ENCODE results near the gene RABGAP1L.
"Not testable (repeated sequence)": the region's sequence is repeated elsewhere in the genome, so short reads cannot be mapped to it uniquely, and the experiment has no call there.

The RABGAP1L gene

GRCh38 chr1:174623324-174624035, 464.2 kb downstream of the RABGAP1L start:
- Histone ChIP-seq H3K27ac (no peak overlapping the region), H3K9ac (ENCODE audit: insufficient read length) (no peak overlapping the region), H3K4me3 (no peak overlapping the region), H3K9me3 (ENCODE audit: low read depth, low read length) (no peaks in the 10 kb centered on the region), H3K36me3 (ENCODE audit: insufficient read depth, low read length) (no peaks in the 10 kb centered on the region)
- TF ChIP-seq EZH2 (IDR thresholded peaks at IDR 0.05) (no peak), POLR2AphosphoS5 (IDR thresholded peaks at IDR 0.05; ENCODE audit: borderline replicate concordance, low read depth, low read length) (no peak), FOXP2 (optimal IDR thresholded peaks at IDR 0.05; ENCODE audit: control extremely low read depth, extremely low read length, insufficient read depth) (no peak)
- DNase-seq (ENCODE audit: low read depth, low spot score): no peak

DNA sequence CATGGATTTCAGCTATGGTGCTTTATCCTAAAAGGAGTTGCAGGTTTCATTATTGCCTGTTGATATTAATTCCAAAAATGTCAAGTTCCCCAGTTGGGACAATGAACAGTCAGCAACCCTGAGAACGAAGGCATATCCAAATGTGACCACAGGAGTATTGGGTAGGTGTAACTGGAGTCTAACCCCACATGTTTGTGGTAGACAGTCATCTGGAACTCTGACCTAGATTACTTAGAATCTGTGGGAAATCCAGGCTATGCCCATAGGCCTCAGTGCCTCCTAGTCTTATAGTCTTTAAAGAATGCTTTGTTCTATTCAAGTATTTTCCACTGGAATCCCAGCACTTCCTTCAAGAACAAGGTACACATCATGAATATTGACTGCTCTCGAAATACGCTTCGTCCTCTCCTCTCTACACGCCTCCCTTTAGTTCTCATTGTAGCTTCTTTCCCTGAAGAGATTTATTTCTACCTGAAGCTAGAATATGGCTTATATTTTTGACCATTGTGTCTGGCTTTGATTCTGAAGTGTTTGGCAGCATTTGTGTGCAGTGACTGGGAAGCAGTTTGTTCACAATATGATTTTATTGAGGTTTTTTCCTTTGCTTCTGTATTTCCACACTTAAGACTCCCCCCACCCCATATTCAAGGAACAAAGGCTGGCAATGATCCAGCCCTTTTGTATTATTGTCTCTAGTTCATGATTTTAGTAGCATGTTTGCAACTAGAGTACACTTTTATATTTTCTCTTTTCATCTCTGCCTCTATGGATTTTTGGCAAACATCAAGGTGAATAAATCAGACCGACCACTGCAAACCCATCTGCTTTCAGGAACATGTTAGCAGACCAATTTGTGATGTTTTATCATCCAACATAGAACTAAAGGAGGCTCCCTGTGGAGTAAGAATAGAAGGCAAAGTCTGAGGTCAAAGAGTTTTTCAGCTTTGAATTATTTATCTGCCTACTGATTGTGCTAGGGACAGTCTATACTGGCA, 467.0 kb downstream of the RABGAP1L start:
- TF ChIP-seq FOXP2 (optimal IDR thresholded peaks at IDR 0.05; ENCODE audit: control extremely low read depth, extremely low read length, insufficient read depth) (no peak), EZH2 (IDR thresholded peaks at IDR 0.05) (no peak)
- Histone ChIP-seq H3K4me3 (no peak overlapping the region), H3K9ac (ENCODE audit: insufficient read length) (no peak overlapping the region), H3K9me3 (ENCODE audit: low read depth, low read length) (no peaks in the 10 kb centered on the region), H3K36me3 (ENCODE audit: insufficient read depth, low read length) (no peaks in the 10 kb centered on the region), H3K27ac (no peak overlapping the region)
- no peak for DNase-seq (ENCODE audit: low read depth, low spot score)

- Histone ChIP-seq H3K36me3 (ENCODE audit: insufficient read depth, low read length) (no peaks in the 10 kb centered on the region), H3K9me3 (ENCODE audit: low read depth, low read length) (no peaks in the 10 kb centered on the region), H3K4me3 (no peak overlapping the region), H3K9ac (ENCODE audit: insufficient read length) (no peak overlapping the region), H3K27ac (no peak overlapping the region)
- DNase-seq (ENCODE audit: low read depth, low spot score): no peak
- TF ChIP-seq FOXP2 (optimal IDR thresholded peaks at IDR 0.05; ENCODE audit: control extremely low read depth, extremely low read length, insufficient read depth) (no peak), POLR2AphosphoS5 (IDR thresholded peaks at IDR 0.05; ENCODE audit: borderline replicate concordance, low read depth, low read length) (no peak), EZH2 (IDR thresholded peaks at IDR 0.05) (no peak)
These were observed 478.2 kb downstream of the RABGAP1L start for GRCh38 chr1:174637487-174637886.

- Histone ChIP-seq H3K36me3 (ENCODE audit: insufficient read depth, low read length) (no peaks in the 10 kb centered on the region), H3K9me3 (ENCODE audit: low read depth, low read length) (no peaks in the 10 kb centered on the region), H3K27ac (no peak overlapping the region), H3K9ac (ENCODE audit: insufficient read length) (no peak overlapping the region), H3K4me3 (no peak overlapping the region)
- no peak for DNase-seq (ENCODE audit: low read depth, low spot score)
- no peak for TF ChIP-seq FOXP2 (optimal IDR thresholded peaks at IDR 0.05; ENCODE audit: control extremely low read depth, extremely low read length, insufficient read depth)
These were observed 480.1 kb downstream of the RABGAP1L start for GRCh38 chr1:174639461-174639860.

GRCh38 chr1:174640783-174641182, 481.5 kb downstream of the RABGAP1L start:
- no peak for TF ChIP-seq EZH2 (IDR thresholded peaks at IDR 0.05)
- TF ChIP-seq POLR2AphosphoS5 (IDR thresholded peaks at IDR 0.05; ENCODE audit: borderline replicate concordance, low read depth, low read length): no peak
- TF ChIP-seq FOXP2 (optimal IDR thresholded peaks at IDR 0.05; ENCODE audit: control extremely low read depth, extremely low read length, insufficient read depth): no peak
- DNase-seq (ENCODE audit: low read depth, low spot score): no peak
- H3K27ac ChIP-seq: no peak overlapping the region
- H3K4me3 ChIP-seq: no peak overlapping the region
- no peaks in the 10 kb centered on the region for H3K9me3 ChIP-seq (ENCODE audit: low read depth, low read length)
- H3K36me3 ChIP-seq (ENCODE audit: insufficient read depth, low read length): no peaks in the 10 kb centered on the region
- H3K9ac ChIP-seq (ENCODE audit: insufficient read length): no peak overlapping the region

DNA sequence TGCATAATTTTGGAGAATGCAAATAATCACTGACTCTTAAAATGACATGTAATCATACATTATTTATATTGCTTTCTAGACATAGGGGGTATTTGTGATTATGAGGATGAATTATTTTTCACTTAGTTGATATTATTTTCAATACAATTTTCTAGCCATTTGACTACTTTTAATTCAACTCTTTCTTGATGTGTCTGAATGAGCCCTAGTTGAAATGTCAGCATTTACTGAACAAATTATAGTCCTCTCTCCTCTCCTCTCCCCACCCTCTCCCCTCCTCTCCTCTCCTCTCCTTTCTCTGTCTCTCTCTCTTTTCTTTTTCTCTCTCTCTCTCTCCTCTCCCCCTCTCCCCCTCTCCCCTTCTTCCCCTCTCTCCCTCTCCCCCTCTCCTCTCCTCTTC, 483.1 kb downstream of the RABGAP1L start:
- no peak for DNase-seq (ENCODE audit: low read depth, low spot score)
- Histone ChIP-seq H3K9ac (ENCODE audit: insufficient read length) (no peak overlapping the region), H3K27ac (no peak overlapping the region), H3K4me3 (no peak overlapping the region), H3K9me3 (ENCODE audit: low read depth, low read length) (no peaks in the 10 kb centered on the region), H3K36me3 (ENCODE audit: insufficient read depth, low read length) (no peaks in the 10 kb centered on the region)
- TF ChIP-seq FOXP2 (optimal IDR thresholded peaks at IDR 0.05; ENCODE audit: control extremely low read depth, extremely low read length, insufficient read depth) (no peak), EZH2 (IDR thresholded peaks at IDR 0.05) (no peak), POLR2AphosphoS5 (IDR thresholded peaks at IDR 0.05; ENCODE audit: borderline replicate concordance, low read depth, low read length) (no peak)

- no peaks in the 10 kb centered on the region for H3K36me3 ChIP-seq (ENCODE audit: insufficient read depth, low read length)
- peak; percentile 35 for DNase-seq (ENCODE audit: low read depth, low spot score)
- H3K27ac ChIP-seq: peak overlapping the region; percentile 58; the same call in 1 of the 2 replicates
- TF ChIP-seq FOXP2 (optimal IDR thresholded peaks at IDR 0.05; ENCODE audit: control extremely low read depth, extremely low read length, insufficient read depth): no peak
- TF ChIP-seq POLR2AphosphoS5 (IDR thresholded peaks at IDR 0.05; ENCODE audit: borderline replicate concordance, low read depth, low read length): no peak
- TF ChIP-seq EZH2 (IDR thresholded peaks at IDR 0.05): no peak
- H3K9ac ChIP-seq (ENCODE audit: insufficient read length): no peak overlapping the region
- peak overlapping the region; percentile 31; the same call in 1 of the 2 replicates for H3K4me3 ChIP-seq
- no peaks in the 10 kb centered on the region for H3K9me3 ChIP-seq (ENCODE audit: low read depth, low read length)
These were observed 483.9 kb downstream of the RABGAP1L start for GRCh38 chr1:174643206-174643605.

- H3K9me3 ChIP-seq (ENCODE audit: low read depth, low read length); H3K27ac ChIP-seq; H3K36me3 ChIP-seq (ENCODE audit: insufficient read depth, low read length); H3K9ac ChIP-seq (ENCODE audit: insufficient read length); H3K4me3 ChIP-seq; DNase-seq (ENCODE audit: low read depth, low spot score): not testable (repeated sequence)
These were observed 490.3 kb downstream of the RABGAP1L start for GRCh38 chr1:174649572-174649971.
